ENCODE measurements around the gene SLC9A9.
A peak's percentile ranks its signal among the peaks of the same experiment; 100 is the strongest.

The SLC9A9 gene

DNA sequence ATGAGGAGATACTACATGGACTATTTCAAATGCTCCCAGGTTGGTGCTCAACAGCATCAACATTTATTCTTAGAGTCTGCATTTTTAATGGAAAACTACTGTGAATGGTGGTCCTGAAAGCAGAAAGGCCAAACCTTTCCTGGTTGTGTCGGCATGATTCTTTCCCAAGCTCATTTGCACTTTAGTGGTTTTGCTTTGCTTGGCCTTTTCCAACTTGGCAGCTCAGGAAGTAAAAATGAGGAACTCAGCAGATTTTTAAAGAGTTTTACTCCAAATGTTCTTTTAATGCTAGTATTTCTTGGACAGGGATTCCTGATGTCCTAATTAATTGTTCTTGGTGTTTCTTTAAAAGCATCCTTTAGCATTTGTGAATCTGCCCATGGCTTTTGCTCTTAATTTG is 197.4 kb downstream of the SLC9A9 start:
- TF ChIP-seq, protein P1, sequence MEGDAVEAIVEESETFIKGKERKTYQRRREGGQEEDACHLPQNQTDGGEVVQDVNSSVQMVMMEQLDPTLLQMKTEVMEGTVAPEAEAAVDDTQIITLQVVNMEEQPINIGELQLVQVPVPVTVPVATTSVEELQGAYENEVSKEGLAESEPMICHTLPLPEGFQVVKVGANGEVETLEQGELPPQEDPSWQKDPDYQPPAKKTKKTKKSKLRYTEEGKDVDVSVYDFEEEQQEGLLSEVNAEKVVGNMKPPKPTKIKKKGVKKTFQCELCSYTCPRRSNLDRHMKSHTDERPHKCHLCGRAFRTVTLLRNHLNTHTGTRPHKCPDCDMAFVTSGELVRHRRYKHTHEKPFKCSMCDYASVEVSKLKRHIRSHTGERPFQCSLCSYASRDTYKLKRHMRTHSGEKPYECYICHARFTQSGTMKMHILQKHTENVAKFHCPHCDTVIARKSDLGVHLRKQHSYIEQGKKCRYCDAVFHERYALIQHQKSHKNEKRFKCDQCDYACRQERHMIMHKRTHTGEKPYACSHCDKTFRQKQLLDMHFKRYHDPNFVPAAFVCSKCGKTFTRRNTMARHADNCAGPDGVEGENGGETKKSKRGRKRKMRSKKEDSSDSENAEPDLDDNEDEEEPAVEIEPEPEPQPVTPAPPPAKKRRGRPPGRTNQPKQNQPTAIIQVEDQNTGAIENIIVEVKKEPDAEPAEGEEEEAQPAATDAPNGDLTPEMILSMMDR (IDR thresholded peaks at IDR 0.05; ENCODE audit: low read depth, low read length, missing control alignments) = no peak
- H3K4me3 ChIP-seq (replicated peaks; ENCODE audit: low read depth, low read length) = no peak overlapping the region
- DNase-seq (ENCODE audit: extremely low read depth, low read depth) = no peak

DNA sequence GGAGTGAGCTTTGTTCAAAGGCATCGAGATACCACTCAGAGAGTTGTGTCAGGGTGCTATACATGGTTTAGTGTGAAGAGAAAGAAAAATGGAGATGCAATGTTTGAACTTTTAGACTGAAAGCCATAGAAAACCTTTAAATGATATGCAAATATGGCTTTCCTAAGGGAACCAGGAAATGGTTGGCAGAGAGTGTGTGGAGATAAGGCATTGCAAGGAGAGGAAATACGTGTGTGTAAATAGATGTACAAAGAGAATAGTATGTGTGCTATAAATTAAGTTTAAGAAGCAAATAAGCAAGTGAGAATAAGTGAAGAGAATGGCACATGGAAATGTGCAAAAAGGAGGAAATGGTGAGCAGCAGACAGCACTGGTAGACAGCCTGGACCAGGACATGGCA is 198.1 kb downstream of the SLC9A9 start:
- no peak for DNase-seq (ENCODE audit: extremely low read depth, low read depth)
- TF ChIP-seq, protein P1 (IDR thresholded peaks at IDR 0.05; ENCODE audit: low read depth, low read length, missing control alignments) = no peak
- H3K4me3 ChIP-seq (replicated peaks; ENCODE audit: low read depth, low read length) = no peak overlapping the region

DNA sequence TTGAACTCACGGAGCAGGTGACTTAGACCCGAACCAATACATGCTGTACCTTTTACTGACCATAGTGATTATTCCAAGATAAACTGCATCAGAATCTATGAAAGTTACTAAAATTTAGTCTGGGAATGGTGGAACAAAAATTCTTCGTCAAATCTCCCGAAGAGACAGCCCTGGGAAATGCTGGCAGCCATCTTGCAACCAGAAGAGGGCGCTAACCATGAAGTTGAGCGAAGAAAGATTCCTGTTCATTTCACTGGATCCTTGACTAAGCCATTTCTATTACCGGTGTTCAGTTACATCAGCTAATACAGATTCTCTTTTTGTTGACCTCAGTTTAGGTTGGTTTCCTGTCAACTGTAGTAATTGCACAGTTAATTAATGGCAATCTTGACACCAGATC is 199.6 kb downstream of the SLC9A9 start:
- DNase-seq (ENCODE audit: extremely low read depth, low read depth) = no peak
- no peak overlapping the region for H3K4me3 ChIP-seq (replicated peaks; ENCODE audit: low read depth, low read length)
- TF ChIP-seq, protein P1 (IDR thresholded peaks at IDR 0.05; ENCODE audit: low read depth, low read length, missing control alignments) = peak; percentile 40

DNA sequence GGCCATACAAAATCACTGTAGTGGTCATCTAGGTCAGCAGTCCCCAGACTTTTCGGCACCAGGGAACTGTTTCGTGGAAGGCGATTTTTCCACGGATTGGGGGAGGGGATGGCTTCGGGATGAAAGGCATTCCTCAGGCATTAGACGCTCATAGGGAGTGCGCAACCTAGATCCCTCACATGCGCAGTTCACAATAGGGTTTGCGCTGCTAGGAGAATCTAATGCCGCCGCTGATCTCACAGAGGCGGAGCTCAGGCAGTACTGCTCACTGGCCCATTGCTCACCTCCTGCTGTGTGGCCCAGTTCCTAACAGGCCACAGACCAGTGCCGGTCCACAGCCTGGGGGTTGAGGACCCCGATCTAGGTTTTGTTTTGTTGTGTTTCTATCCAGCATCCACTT is 200.1 kb downstream of the SLC9A9 start:
- no peak overlapping the region for H3K4me3 ChIP-seq (replicated peaks; ENCODE audit: low read depth, low read length)
- TF ChIP-seq, protein P1 (IDR thresholded peaks at IDR 0.05; ENCODE audit: low read depth, low read length, missing control alignments) = no peak
- DNase-seq (ENCODE audit: extremely low read depth, low read depth) = no peak

DNA sequence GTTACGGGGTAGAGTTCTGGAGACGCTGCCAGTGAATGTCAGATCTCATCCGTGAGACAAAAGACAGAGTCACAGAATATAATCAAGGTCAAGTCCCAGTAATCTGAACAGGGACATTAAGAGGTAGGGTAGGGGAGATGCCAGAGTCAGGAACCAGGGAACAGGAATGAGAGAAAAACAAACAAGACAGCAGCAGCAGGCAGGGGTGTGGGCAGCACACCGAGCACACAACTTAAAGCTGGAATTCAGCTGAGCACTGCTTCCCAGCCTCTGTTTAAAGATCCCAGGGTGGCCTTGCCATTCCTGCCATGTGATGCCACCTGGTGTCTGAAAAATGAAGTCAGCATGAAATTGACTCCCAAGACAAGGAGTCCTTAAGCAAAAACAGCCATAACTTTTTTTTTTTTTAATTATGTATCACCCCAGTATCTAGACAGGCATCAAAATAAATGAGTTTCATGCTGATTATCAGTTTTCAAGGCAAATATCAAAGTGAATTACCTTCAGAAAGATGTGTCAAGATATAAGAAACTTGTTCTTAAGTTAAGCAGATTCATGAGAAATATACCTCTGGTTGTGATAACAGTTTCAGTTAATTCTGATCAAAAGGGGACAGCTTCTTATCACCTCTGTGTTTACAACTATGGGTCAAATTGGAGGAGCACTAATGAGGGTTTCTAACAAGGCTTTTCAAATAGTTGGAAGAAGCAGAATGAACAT is 203.7 kb downstream of the SLC9A9 start:
- TF ChIP-seq, protein P1 (IDR thresholded peaks at IDR 0.05; ENCODE audit: low read depth, low read length, missing control alignments) = peak; percentile 55
- H3K4me3 ChIP-seq (replicated peaks; ENCODE audit: low read depth, low read length) = no peak overlapping the region
- DNase-seq (ENCODE audit: extremely low read depth, low read depth) = peak; percentile 51

DNA sequence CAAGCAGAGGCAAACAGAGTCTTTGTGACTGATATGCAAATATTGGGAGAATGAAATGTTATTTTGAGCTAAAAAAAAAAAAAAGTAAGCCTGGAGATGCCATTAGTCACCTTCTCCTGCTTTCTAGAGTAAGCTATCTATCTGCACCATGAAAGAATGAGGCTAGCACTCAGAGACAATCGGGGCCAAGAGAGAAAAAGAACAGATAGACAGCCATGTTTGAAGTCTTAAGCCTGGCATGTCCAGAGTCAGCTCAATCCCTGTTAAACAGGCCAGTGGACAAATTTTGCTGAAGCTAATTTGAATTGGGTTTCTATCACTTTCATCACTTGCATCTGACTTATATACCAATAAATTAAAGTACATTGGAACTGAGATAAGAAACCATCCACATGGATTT is 204.4 kb downstream of the SLC9A9 start:
- H3K4me3 ChIP-seq (replicated peaks; ENCODE audit: low read depth, low read length) = no peak overlapping the region
- DNase-seq (ENCODE audit: extremely low read depth, low read depth) = no peak
- TF ChIP-seq, protein P1 (IDR thresholded peaks at IDR 0.05; ENCODE audit: low read depth, low read length, missing control alignments) = no peak

DNA sequence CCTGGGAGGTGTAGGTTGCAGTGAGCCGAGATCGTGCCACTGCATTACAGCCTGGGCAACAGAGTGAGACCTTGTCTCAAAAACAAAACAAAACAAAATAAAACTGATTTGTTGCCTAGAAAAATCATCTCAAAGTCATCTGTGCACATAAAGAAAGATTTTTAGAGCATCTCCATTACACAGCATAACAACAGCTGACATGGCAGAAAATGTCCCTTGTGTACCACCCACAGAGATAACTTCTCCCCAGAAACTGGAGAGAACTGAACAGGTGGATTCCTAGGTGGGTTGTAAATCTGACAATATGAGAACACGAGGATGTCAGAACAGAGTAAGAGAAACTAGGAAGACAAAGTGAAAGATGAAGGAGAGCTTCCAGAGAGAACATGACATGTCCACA is 207.5 kb downstream of the SLC9A9 start:
- DNase-seq (ENCODE audit: extremely low read depth, low read depth) = no peak
- no peak overlapping the region for H3K4me3 ChIP-seq (replicated peaks; ENCODE audit: low read depth, low read length)
- TF ChIP-seq, protein P1 (IDR thresholded peaks at IDR 0.05; ENCODE audit: low read depth, low read length, missing control alignments) = no peak

All from HFF-Myc (cell line).